Measurements from ENCODE around the gene ABCA9. TPM values are rescaled to one million over a fixed set of nuclear protein-coding genes. Genes with fewer than 3 reads are reported as not detected.

ABCA9 gene
- total RNA-seq, 1 experiment from 2014 or later = not detected

DNA sequence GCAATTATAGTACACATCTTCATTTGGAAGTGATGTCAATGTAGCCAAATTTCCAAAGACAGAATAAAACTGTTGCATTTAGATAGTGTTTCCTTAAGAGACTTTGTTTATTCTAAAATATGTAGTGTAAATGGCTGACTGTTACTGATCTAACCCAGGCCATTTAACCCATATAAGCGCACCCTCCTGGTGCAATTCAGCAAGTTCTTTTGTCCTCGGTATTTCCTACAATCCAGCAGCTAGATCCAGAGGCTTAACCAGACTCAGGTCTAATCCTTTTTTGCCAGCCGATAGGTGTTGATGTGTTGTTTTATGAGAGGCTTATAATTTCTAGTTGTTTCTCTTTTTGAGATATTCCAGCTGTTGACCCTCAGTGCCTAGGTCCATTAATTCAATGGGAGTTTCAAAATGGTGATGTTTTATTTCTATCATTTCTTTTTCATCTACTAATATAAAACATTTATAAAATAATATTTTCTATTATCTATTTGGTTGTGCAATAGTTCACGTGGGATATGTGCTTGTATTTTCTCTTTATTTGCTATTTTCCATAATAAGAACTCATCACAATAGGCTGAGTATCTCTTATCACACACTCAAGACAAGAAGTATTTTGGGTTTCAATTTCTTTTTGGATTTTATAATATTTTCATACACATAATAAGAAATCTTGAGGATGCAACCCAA is 14.5 kb downstream of the ABCA9 start:
- TF ChIP-seq, protein P1, sequence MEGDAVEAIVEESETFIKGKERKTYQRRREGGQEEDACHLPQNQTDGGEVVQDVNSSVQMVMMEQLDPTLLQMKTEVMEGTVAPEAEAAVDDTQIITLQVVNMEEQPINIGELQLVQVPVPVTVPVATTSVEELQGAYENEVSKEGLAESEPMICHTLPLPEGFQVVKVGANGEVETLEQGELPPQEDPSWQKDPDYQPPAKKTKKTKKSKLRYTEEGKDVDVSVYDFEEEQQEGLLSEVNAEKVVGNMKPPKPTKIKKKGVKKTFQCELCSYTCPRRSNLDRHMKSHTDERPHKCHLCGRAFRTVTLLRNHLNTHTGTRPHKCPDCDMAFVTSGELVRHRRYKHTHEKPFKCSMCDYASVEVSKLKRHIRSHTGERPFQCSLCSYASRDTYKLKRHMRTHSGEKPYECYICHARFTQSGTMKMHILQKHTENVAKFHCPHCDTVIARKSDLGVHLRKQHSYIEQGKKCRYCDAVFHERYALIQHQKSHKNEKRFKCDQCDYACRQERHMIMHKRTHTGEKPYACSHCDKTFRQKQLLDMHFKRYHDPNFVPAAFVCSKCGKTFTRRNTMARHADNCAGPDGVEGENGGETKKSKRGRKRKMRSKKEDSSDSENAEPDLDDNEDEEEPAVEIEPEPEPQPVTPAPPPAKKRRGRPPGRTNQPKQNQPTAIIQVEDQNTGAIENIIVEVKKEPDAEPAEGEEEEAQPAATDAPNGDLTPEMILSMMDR (IDR thresholded peaks at IDR 0.05; ENCODE audit: unreplicated experiment) = no peak
- DNase-seq = no peak
- no peak overlapping the region for H3K27ac Mint-ChIP-seq (ENCODE audit: unreplicated experiment)
- no peak overlapping the region for H3K4me3 Mint-ChIP-seq (ENCODE audit: low read depth, unreplicated experiment)
- intact Hi-C loops (cut with micrococcal nuclease; ENCODE audit: unreplicated experiment) = loop anchor here (5.0 kb wide), 1 partner anchor 131 kb away; no protein-coding TSS in a partner anchor
- H3K4me1 Mint-ChIP-seq (ENCODE audit: low read depth, unreplicated experiment) = peaks cover 21% of the 10 kb centered on the region
- peaks cover 2% of the 10 kb centered on the region for H3K9me3 Mint-ChIP-seq (ENCODE audit: low read depth, unreplicated experiment)
- H3K36me3 Mint-ChIP-seq (ENCODE audit: insufficient read depth, unreplicated experiment) = no peaks in the 10 kb centered on the region
- CTCF ChIA-PET = no interaction called here
- H3K27me3 Mint-ChIP-seq (ENCODE audit: unreplicated experiment) = no peaks in the 10 kb centered on the region
- no TSS peak for BruUV-seq (replicated peaks)

DNA sequence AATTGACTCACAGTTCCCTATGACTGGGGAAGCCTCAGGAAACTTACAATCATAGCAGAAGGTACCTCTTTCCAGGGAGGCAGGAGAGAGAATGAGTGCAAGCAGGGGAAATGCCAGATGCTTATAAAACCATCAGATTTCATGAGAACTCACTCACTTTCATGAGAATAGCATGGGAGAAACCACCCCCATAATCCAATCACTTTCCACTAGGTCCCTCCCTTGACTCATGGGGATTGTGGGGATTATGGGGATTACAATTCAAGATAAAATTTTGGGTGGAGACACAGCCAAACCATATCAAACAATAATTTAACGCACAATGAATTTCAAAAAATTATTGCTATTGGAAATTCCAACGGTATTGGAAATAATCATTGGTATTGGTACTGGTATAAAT is 15.1 kb downstream of the ABCA9 start:
- H3K27me3 Mint-ChIP-seq (ENCODE audit: unreplicated experiment) = no peaks in the 10 kb centered on the region
- CTCF ChIA-PET = no interaction called here
- no peak overlapping the region for H3K4me3 Mint-ChIP-seq (ENCODE audit: low read depth, unreplicated experiment)
- intact Hi-C loops (cut with micrococcal nuclease; ENCODE audit: unreplicated experiment) = loop anchor here (5.0 kb wide), 1 partner anchor 132 kb away; no protein-coding TSS in a partner anchor
- H3K9me3 Mint-ChIP-seq (ENCODE audit: low read depth, unreplicated experiment) = peaks cover 2% of the 10 kb centered on the region
- no TSS peak for BruUV-seq (replicated peaks)
- H3K4me1 Mint-ChIP-seq (ENCODE audit: low read depth, unreplicated experiment) = peaks cover 21% of the 10 kb centered on the region
- no peaks in the 10 kb centered on the region for H3K36me3 Mint-ChIP-seq (ENCODE audit: insufficient read depth, unreplicated experiment)
- no peak overlapping the region for H3K27ac Mint-ChIP-seq (ENCODE audit: unreplicated experiment)
- no peak for DNase-seq
- TF ChIP-seq, protein P1 (IDR thresholded peaks at IDR 0.05; ENCODE audit: unreplicated experiment) = no peak

DNA sequence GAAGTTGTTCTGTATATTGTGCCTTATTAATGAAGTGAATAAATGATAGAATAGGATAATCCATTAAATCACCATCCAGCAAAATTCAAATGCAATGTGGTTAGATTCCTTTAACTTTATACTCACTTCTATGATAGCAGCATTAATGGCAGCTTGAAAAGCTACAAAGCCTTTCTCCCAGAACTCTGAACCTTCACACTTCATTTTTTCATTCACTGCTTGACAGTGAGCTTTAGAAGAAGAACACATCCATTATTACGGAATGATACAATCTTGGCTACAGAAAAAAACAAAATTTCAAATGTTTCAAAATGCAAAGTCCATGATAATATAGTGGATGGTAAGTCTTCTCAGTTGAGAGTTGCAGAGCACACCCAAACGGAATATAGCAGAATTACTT is 16.4 kb downstream of the ABCA9 start:
- TF ChIP-seq, protein P1 (IDR thresholded peaks at IDR 0.05; ENCODE audit: unreplicated experiment) = no peak
- intact Hi-C loops (cut with micrococcal nuclease; ENCODE audit: unreplicated experiment) = no loop called here
- Mint-ChIP-seq H3K9me3 (ENCODE audit: low read depth, unreplicated experiment) (peaks cover 2% of the 10 kb centered on the region), H3K4me1 (ENCODE audit: low read depth, unreplicated experiment) (peaks cover 21% of the 10 kb centered on the region), H3K36me3 (ENCODE audit: insufficient read depth, unreplicated experiment) (no peaks in the 10 kb centered on the region), H3K4me3 (ENCODE audit: low read depth, unreplicated experiment) (no peak overlapping the region), H3K27me3 (ENCODE audit: unreplicated experiment) (no peaks in the 10 kb centered on the region), H3K27ac (ENCODE audit: unreplicated experiment) (no peak overlapping the region)
- CTCF ChIA-PET = no interaction called here
- DNase-seq = no peak
- no TSS peak for BruUV-seq (replicated peaks)

DNA sequence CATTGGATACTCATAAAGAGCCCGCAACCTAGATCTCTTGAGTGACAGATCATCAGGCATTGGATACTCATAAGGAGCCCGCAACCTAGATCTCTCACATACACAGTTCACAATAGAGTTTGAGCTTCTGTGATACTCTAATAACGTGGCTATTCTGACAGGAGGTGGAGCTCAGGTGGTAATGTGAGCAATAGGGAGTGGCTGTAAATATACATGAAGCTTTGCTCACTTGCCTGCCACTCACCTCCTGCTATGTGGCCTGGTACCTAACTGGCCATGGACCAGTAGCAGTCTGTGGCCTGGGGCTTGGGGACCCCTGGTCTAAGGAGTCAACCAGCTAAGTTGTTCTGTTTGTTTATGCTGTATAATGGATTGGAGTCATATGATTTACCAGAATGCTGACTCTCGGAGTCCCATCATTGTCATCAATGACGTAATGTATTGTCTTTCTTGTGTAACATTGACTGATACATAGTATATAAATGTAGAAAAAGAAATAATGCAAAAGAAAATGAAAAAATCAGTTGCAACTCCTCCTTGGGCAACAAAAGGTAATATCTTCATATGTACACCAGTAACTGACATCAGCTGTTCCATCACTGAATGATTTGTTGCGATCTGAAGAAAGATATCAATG is 17.5 kb downstream of the ABCA9 start:
- TF ChIP-seq, protein P1 (IDR thresholded peaks at IDR 0.05; ENCODE audit: unreplicated experiment) = no peak
- CTCF ChIA-PET = no interaction called here
- DNase-seq = no peak
- Mint-ChIP-seq H3K4me3 (ENCODE audit: low read depth, unreplicated experiment) (no peak overlapping the region), H3K9me3 (ENCODE audit: low read depth, unreplicated experiment) (peaks cover 2% of the 10 kb centered on the region), H3K36me3 (ENCODE audit: insufficient read depth, unreplicated experiment) (no peaks in the 10 kb centered on the region), H3K4me1 (ENCODE audit: low read depth, unreplicated experiment) (peaks cover 21% of the 10 kb centered on the region), H3K27me3 (ENCODE audit: unreplicated experiment) (no peaks in the 10 kb centered on the region), H3K27ac (ENCODE audit: unreplicated experiment) (no peak overlapping the region)
- no TSS peak for BruUV-seq (replicated peaks)
- intact Hi-C loops (cut with micrococcal nuclease; ENCODE audit: unreplicated experiment) = no loop called here
